ENCODE data around the gene BGN.
A peak's percentile ranks its signal among the peaks of the same experiment; 100 is the strongest.

The BGN gene

GRCh38 chrX:153471663-153472280, 23.0 kb upstream of the BGN start:
- ChIA-PET POLR2A (interaction anchor here (1.8 kb wide), 1 partner anchor 35 kb away, joined by 5 read pairs; no protein-coding TSS in a partner anchor), CTCF (interaction anchor here (0.6 to 8.6 kb wide), 13 partner anchors 9 to 513 kb away, joined by 3 to 89 read pairs (median 6); partner anchors contain the start of gene BGN)
- H3K9me3 ChIP-seq (ENCODE audit: control insufficient read depth, insufficient read depth, low read depth, low read length), result no peaks in the 10 kb centered on the region
- H3K4me1 ChIP-seq (ENCODE audit: control insufficient read depth, insufficient read depth, low read length), result no peaks in the 10 kb centered on the region
- TF ChIP-seq ZSCAN23 (tag by site-specific recombination; IDR thresholded peaks at IDR 0.05) (no peak), ZNF518A (tag by site-specific recombination; conservative IDR thresholded peaks at IDR 0.05; ENCODE audit: low read depth) (no peak), ZNF571 (tag by site-specific recombination; IDR thresholded peaks at IDR 0.05) (no peak), HIC1 (tag by site-specific recombination; IDR thresholded peaks at IDR 0.05) (0 out of 2 replicates have a peak, but pooled peaks have one; percentile 13), ZNF239 (tag by site-specific recombination; IDR thresholded peaks at IDR 0.05) (no peak), OVOL3 (tag by site-specific recombination; IDR thresholded peaks at IDR 0.05) (no peak), ZNF335 (tag by site-specific recombination; conservative IDR thresholded peaks at IDR 0.05) (0 out of 2 replicates have a peak, but pooled peaks have one; percentile 32), FEZF1 (tag by site-specific recombination; IDR thresholded peaks at IDR 0.05) (no peak)
- peaks cover 0 to 18% of the 10 kb centered on the region in 2 experiments; a peak in 1 of 3 replicates for H3K36me3 ChIP-seq (ENCODE audit: control insufficient read depth in 2 of 2, insufficient read depth in 1 of 2, low read length in 2 of 2)
- no peak overlapping the region for H3K4me3 ChIP-seq (ENCODE audit: low read depth, low read length)
- H3K27ac ChIP-seq (ENCODE audit: extremely low read depth, low read depth, low read length), result no peak overlapping the region

- no peaks in the 10 kb centered on the region for H3K9me3 ChIP-seq (ENCODE audit: control insufficient read depth, insufficient read depth, low read depth, low read length)
- ChIA-PET POLR2A (no interaction called here), CTCF (interaction anchor here (0.6 to 8.6 kb wide), 5 partner anchors 12 to 150 kb away, joined by 3 to 89 read pairs (median 7); partner anchors contain the start of gene BGN)
- TF ChIP-seq ZNF623 (tag by site-specific recombination; IDR thresholded peaks at IDR 0.05) (no peak), ZNF404 (tag by site-specific recombination; IDR thresholded peaks at IDR 0.05) (no peak), ZNF664 (tag by site-specific recombination; IDR thresholded peaks at IDR 0.05) (no peak), ZNF621 (tag by site-specific recombination; IDR thresholded peaks at IDR 0.05) (no peak), ZBTB17 (tag by site-specific recombination; IDR thresholded peaks at IDR 0.05) (no peak), KLF9 (tag by site-specific recombination; IDR thresholded peaks at IDR 0.05; ENCODE audit: low read depth) (no peak), ZNF366 (tag by site-specific recombination; conservative IDR thresholded peaks at IDR 0.05) (no peak), ZFP69B (tag by site-specific recombination; IDR thresholded peaks at IDR 0.05) (no peak), ZNF133 (tag by site-specific recombination; IDR thresholded peaks at IDR 0.05) (no peak), ZNF654 (tag by site-specific recombination; IDR thresholded peaks at IDR 0.05; ENCODE audit: low read depth) (no peak), ZNF521 (tag by site-specific recombination; IDR thresholded peaks at IDR 0.05) (no peak), ZNF830 (tag by site-specific recombination; IDR thresholded peaks at IDR 0.05; ENCODE audit: low read depth) (no peak), ZNF169 (tag by site-specific recombination; IDR thresholded peaks at IDR 0.05) (no peak), ZNF501 (tag by site-specific recombination; IDR thresholded peaks at IDR 0.05) (no peak), ZNF747 (tag by site-specific recombination; IDR thresholded peaks at IDR 0.05) (no peak)
- H3K36me3 ChIP-seq (ENCODE audit: control insufficient read depth in 2 of 2, insufficient read depth in 1 of 2, low read length in 2 of 2), result peaks cover 0 to 7% of the 10 kb centered on the region in 2 experiments; a peak in 1 of 3 replicates
- H3K4me1 ChIP-seq (ENCODE audit: control insufficient read depth, insufficient read depth, low read length), result no peaks in the 10 kb centered on the region
- H3K4me3 ChIP-seq (ENCODE audit: low read depth, low read length), result no peak overlapping the region
- no peak overlapping the region for H3K27ac ChIP-seq (ENCODE audit: extremely low read depth, low read depth, low read length)
Measured at GRCh38 chrX:153473126-153473525, 21.7 kb upstream of the BGN start.
